GM19395 (cell line): Measurements from ENCODE around the gene STK17A.
A peak's percentile ranks its signal among the peaks of the same experiment; 100 is the strongest.
"Not testable (repeated sequence)": the region's sequence is repeated elsewhere in the genome, so short reads cannot be mapped to it uniquely, and the experiment has no call there.

Experiments
- ATAC-seq: cut with Tn5 transposase; IDR thresholded peaks from one replicate; pipeline ENCODE4 v1.9.1; 2021; ENCODE audit warnings: mild to moderate bottlenecking, moderate library complexity; ENCODE audit not compliant: unreplicated experiment

STK17A gene

GRCh38 chr7:43653891-43654504 is 71.1 kb downstream of the STK17A start:
- no peak for ATAC-seq

GRCh38 chr7:43655584-43655983 is 72.7 kb downstream of the STK17A start:
- no peak for ATAC-seq

GRCh38 chr7:43656997-43657396 is 74.1 kb downstream of the STK17A start:
- ATAC-seq: no peak

GRCh38 chr7:43658718-43659548 is 76.0 kb downstream of the STK17A start:
- ATAC-seq: peak; percentile 87

GRCh38 chr7:43659549-43659896 is 76.6 kb downstream of the STK17A start:
- ATAC-seq: no peak

- ATAC-seq: no peak
Observed at GRCh38 chr7:43660141-43660540, 77.2 kb downstream of the STK17A start.

GRCh38 chr7:43664681-43665080 is 81.8 kb downstream of the STK17A start:
- no peak for ATAC-seq

- ATAC-seq: no peak
Observed at GRCh38 chr7:43666938-43667337, 84.0 kb downstream of the STK17A start.

GRCh38 chr7:43668035-43668434 is 85.1 kb downstream of the STK17A start:
- no peak for ATAC-seq

- peak; percentile 91 for ATAC-seq
Observed at GRCh38 chr7:43669286-43670081, 86.6 kb downstream of the STK17A start.

- no peak for ATAC-seq
Observed at GRCh38 chr7:43671521-43671920, 88.6 kb downstream of the STK17A start.

- ATAC-seq: not testable (repeated sequence)
Observed at GRCh38 chr7:43673243-43673976, 90.5 kb downstream of the STK17A start.

GRCh38 chr7:43674559-43675436 is 91.9 kb downstream of the STK17A start:
- no peak for ATAC-seq
